AG09319 (cell line): ENCODE results near the gene GALNT15.

Experiments
- DNase-seq: peaks from one replicate; pipeline ENCODE4 v3.0.0-alpha.2; 2010; ENCODE audit warnings: low read depth; ENCODE audit errors: extremely low read depth
- TF ChIP-seq, protein P1 (sequence below): IDR thresholded peaks from 2 replicates; pipeline ENCODE4 v1.5.1; 2011; ENCODE audit warnings: low read depth, mild to moderate bottlenecking, inconsistent platforms, low read length, moderate library complexity

The GALNT15 gene

DNA sequence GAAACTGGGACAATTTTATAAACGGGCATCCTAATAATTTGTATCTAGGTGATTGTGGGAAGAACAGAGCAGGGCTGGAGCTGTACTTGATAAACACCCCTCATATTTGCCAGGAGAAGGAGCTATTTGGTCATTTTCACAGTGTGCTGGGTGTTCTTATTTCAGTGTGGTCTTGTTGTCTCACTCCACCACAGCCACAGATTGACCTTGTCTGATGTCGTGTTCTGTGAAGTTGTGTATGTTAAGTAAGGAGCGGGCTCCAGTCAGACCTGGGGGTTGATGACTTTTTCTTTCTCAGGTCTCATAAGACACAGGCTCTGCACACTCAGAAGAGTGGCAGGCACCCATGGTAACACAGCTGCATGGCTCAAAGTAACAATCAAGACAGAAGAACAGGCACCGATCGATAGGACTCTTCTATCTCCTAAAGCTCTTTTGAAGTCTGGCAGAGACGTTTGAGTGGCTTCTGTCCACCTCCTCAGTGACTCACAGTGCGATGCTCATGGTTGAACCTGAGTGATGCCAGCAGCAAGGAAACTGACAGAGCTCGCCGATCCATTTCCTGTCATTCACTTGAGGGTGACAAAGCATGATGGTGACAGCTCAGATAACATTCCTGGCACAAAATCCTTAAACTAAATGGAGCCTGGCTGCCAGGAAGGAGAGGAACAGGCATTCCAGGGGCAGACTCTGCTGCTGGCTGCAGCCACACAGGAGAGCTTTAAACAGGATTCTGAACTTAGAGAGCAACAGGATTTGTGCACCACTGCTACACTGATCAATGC lies 69.4 kb downstream of the GALNT15 start:
- TF ChIP-seq, protein P1, sequence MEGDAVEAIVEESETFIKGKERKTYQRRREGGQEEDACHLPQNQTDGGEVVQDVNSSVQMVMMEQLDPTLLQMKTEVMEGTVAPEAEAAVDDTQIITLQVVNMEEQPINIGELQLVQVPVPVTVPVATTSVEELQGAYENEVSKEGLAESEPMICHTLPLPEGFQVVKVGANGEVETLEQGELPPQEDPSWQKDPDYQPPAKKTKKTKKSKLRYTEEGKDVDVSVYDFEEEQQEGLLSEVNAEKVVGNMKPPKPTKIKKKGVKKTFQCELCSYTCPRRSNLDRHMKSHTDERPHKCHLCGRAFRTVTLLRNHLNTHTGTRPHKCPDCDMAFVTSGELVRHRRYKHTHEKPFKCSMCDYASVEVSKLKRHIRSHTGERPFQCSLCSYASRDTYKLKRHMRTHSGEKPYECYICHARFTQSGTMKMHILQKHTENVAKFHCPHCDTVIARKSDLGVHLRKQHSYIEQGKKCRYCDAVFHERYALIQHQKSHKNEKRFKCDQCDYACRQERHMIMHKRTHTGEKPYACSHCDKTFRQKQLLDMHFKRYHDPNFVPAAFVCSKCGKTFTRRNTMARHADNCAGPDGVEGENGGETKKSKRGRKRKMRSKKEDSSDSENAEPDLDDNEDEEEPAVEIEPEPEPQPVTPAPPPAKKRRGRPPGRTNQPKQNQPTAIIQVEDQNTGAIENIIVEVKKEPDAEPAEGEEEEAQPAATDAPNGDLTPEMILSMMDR: no peak
- no peak for DNase-seq

DNA sequence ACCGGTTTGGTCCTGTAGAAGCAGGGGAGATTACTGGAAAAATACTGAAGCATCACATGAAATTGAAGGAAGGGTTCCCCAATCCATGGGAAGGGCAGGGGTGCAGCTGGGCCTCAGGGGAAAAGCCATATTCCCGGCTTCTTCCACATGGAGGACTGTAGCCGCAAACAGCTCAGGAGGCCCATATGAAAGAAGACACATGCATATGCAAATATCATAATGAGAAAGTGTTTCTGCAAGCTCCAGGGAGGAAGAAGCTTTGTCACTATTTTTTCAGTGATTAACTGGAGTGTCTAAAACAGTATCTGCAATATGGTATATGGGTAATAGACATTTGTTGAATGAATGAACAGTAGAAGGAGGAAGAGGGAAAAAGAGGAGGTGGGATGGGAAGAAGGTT lies 71.1 kb downstream of the GALNT15 start:
- no peak for DNase-seq
- TF ChIP-seq, protein P1: no peak

DNA sequence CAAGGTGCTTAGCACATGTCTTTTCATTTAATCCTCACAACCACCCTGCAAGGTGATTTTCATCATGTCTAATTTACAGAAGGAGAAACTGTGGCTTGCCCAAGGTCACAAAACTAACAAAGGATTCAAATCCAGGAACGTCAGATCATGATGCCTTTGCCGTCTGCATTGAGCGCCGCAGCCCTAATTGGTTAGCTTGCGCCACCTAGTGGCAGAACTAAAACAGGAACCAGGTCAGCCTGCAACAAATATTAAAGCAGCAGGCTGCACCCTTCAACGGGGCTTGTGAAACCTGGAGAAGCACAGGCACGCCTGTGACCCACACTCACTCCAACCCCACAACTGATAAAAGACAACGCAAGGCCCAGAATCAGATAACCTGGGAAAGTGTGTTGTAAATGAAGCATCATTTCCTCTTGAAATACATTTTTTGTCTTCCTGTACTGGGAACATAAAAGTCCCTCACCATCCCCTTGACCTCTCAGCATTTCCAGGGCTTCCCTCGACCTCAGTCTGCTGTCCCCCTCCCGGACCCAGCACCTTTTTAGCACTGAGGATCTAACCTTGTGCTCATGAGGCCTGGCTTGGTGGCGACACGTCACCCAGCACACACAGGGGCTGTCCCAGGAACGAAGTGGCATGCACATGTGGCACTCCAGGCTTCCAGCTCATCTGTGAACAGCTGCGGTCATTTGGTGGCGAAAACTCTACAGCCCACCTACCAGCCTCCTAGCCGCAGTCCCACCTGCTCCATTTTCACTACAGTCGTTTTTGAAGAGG lies 73.0 kb downstream of the GALNT15 start:
- TF ChIP-seq, protein P1: peak; percentile 86
- peak; percentile 66 for DNase-seq

DNA sequence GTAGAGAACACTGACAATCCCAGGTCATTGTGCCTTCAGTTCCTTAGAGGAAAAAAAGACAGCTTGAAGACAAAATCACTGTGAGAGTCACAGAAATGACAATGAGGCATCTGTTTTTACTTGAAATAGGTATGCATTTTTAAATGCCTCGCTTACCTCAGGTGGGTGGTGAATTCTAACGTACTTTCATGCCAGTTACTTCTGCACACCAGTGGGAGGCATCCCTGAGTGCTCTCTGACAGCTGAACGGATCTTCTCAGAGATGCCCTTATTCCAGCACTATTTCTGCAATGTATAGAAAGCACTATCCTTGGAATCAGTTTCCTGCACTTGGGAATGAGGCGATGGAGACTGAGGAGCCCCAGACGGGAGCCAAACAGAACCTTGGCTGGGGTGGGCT lies 74.1 kb downstream of the GALNT15 start:
- no peak for DNase-seq
- TF ChIP-seq, protein P1: no peak

DNA sequence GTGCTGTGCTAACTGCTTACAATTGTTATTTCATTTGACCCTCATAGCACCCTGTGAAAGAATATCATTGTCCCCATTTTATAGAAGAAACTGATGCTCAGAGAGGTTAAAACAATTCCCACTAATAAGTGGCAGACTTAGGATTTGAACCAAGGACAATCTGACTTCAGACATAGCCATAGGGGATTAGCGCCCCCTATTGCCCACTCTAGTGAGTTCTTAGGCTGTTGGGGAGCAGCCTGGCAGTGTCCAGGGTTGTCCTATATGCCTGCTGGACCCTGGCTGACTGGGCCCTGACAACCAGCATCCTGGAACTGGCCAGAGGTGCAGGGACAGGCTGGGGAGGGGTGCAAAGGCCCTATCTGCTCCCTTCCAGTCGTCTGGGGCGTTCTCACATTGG lies 74.9 kb downstream of the GALNT15 start:
- DNase-seq: no peak
- TF ChIP-seq, protein P1: peak; percentile 42

DNA sequence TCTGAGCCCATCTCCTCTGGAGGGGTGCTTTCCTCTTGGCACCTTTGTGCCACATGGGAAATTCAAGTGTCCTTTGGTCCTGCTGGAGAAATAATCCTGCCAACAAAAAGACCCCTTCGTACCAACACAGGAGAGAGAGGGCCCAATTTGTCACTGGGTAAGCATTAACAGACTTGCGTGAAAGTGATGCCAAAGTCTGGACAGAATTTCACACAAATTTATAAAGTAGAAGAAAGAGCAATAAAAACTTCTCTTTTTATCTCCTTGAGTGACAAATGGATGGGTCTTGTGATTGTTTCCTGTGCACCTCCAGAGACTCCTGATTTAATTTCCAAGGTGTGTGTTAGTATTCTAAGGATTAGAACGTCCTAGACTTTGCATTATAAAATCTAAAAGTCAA lies 75.4 kb downstream of the GALNT15 start:
- no peak for DNase-seq
- TF ChIP-seq, protein P1: no peak
